Measurements from ENCODE around the gene INAFM1. TPM values are rescaled to one million over a fixed set of nuclear protein-coding genes. Genes with fewer than 3 reads are reported as not detected.
A peak's percentile ranks its signal among the peaks of the same experiment; 100 is the strongest.
"Not testable (repeated sequence)": the region's sequence is repeated elsewhere in the genome, so short reads cannot be mapped to it uniquely, and the experiment has no call there.

Gene INAFM1
- total RNA-seq, 1 experiment from 2014 or later: 0.80 TPM

- DNase-seq (ENCODE audit: low read depth): no peak
Observed at GRCh38 chr19:47267350-47267759, 7.3 kb upstream of the INAFM1 start.

GRCh38 chr19:47268028-47268427, 6.7 kb upstream of the INAFM1 start:
- no peak for DNase-seq (ENCODE audit: low read depth)

DNA sequence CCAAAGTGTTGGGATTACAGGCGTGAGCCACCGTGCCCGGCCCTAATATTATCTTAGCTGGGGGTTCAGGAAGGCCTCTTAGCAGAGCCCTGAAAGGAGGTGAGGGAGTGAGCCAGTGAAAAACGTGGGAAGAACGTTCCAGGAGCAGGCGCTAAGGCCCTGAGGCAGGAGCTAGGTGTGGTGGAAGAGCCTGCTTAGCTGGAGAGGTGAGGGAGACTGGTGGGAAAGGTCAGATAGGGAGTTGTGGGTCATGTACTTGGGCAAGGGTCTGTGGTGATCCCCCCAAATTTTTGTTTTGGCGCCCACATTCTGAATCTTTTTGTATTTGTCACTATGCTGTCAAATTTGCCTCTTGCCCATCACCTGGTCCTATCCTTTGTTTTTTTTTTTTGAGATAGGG, 5.1 kb upstream of the INAFM1 start:
- no peak for DNase-seq (ENCODE audit: low read depth)

DNA sequence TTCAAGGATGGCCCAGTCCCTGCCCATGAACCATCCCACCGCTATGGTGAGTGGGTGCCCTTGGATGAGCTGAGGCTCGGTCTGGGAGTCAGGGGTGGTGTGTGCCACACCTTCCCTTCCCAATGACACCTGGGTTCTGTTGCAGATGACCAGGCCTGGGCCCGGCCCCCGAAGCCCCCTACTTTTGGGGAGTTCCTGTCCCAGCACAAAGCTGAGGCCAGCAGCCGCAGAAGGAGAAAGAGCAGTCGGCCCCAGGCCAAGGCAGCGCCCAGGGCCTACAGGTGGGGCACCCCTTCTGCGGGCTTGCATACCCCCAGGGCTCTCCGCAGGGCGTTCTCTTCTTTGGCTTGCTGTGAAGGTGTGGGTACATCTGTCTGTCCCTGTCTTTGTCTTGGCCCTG, 4.3 kb upstream of the INAFM1 start:
- no peak for DNase-seq (ENCODE audit: low read depth)

DNA sequence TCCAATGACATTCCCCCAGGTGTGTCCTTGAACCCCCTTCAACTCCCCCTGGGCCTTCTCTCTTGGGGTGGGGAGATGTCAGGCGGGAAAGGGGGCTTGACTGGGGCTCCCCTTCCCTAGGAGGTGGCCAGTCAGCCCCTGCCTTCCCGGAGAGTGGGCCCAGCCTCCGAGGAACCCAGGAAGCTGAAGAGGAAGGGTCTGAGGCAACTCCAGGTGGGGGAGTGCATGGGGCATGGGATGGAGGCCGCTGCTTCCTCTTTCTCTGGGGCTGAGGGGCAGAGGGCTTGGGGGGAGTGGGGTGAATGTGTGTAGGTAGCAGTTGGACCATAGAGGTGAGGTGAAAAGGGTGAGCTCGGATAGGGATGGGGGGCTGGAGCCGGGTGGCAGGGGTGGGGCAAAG, 2.7 kb upstream of the INAFM1 start:
- DNase-seq (ENCODE audit: low read depth): no peak

DNA sequence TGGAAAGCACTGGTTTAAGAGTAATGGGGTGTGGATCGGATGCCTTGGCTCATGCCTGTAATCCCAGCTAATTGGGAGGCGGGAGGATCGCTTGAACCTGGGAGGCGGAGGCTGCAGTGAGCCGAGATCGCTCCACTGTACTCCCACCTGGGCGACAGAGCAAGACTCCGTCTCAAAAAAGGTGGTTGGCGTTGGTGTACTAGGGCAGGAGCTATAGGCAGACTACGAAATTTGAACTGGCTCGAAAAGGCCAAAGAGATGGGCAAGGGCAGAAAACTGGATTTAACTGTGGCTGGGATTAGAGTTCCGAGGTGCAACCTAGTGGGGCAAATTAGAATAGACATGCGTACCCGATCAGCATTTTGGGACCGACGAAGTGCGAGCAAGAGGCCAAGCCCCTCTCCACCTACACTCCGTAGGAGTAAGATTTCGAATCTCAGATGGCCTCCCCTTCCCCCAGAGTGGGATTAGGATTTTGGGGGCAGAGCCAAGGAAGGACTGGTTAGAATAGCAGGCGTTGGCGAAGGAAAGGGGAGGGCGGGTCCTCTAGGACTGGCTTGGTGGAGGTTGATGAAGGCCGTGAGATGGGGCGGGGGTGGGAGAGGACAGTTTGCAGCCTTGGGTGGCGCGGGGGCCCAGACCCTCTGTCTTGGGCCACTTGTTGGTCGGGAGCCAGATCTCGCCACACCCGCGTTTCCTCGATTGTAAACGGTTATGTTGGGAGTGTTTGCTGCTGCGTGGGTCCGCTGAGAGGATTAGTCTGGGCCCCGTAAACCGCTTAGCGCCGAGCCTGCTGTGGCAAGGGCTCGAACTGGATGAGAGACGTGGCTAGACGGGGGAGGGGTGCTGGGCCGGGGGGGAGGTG, 2.0 kb upstream of the INAFM1 start:
- no peak for DNase-seq (ENCODE audit: low read depth)

GRCh38 chr19:47273313-47274070, 1.2 kb upstream of the INAFM1 start:
- peak; percentile 89 for DNase-seq (ENCODE audit: low read depth)

- no peak for DNase-seq (ENCODE audit: low read depth)
Observed at GRCh38 chr19:47274891-47275761, 441 bp downstream of the INAFM1 start.

- DNase-seq (ENCODE audit: low read depth): no peak
Observed at GRCh38 chr19:47275791-47276461, 1.2 kb downstream of the INAFM1 start.

DNA sequence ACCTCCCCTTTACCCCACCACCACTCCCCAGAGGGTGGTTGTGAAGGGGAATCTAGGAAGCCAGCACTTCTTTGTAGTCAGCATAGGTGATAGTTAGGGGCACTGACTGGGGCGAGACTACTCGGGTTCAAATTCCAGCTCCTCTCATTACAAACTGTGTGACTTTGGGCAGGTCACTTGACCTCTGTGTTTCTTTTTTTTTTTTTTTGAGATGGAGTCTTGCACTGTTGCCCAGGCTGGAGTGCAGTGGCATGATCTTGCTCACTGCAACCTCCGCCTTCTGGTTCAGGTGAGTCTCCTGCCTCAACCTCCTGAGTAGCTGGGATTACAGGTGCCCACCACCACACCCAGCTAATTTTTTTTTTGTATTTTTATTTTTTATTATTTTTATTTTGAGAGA, 1.8 kb downstream of the INAFM1 start:
- DNase-seq (ENCODE audit: low read depth): not testable (repeated sequence)

- no peak for DNase-seq (ENCODE audit: low read depth)
Observed at GRCh38 chr19:47280183-47280797, 5.6 kb downstream of the INAFM1 start.

GRCh38 chr19:47283405-47284059, 8.8 kb downstream of the INAFM1 start:
- no peak for DNase-seq (ENCODE audit: low read depth)

DNA sequence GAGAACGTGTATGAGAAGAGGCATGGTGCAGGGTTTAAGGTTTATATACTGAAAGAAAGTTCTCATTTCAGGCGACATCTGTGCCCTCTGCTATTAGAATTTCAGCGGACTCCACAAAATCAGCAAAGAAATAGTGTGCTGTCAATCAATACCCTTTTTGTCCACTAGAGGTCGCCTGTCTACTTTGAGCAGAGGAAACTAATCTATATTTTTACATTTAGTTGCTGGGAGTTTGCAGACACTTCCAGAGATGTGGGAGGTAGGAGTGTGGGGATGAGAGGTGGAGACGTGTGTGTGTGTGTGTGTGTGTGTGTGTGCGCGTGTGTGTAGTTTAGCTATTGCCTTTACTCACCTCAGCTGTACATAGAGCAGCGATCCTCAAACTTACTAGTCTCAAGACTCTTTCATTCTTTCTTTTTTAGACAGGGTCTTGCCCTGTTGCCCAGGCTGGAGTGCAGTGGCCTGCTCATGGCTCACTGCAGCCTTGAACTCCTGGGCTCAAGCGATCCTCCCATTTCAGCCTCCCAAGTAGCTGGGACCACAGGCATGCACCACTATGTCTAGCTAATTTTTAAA, 9.7 kb downstream of the INAFM1 start:
- DNase-seq (ENCODE audit: low read depth): peak; percentile 54

DNA sequence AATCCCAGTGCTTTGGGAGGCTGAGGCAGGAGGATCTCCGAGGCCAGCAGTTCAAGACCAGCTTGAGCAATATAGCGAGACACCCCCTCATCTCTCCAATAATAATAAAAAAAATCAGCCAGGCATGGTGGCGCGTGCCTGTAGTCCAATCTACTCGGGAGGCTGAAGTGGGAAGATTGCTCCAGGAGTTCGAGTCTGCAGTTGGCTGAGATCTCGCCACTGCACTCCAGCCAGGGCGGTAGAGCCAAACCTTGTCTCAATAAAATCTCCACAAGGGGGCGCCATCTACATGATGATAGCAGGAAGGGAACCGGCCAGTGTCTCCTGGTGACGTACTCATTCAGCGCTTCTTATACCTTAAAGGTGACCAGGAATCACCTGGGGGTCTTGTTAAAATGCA, 21.4 kb downstream of the INAFM1 start:
- peak; percentile 69 for DNase-seq (ENCODE audit: low read depth)

DNA sequence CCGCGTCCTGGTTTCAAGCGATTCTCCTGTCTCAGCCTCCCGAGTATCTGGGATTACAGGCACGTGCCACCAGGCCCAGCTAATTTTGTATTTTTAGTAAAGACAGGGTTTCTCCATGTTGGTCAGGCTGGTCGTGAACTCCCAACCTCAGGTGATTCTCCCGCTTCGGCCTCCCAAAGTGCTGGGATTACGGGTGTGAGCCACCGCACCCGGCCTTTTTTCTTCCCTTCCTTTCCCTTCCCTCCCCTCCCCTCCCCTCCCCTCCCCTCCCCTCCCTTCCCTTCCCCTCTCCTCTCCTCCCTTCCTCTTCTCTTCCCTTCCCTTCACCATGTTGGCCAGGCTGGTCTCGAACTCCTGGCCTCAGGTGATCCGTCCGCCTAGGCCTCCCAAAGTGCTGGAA, 26.2 kb downstream of the INAFM1 start:
- not testable (repeated sequence) for DNase-seq (ENCODE audit: low read depth)

DNA sequence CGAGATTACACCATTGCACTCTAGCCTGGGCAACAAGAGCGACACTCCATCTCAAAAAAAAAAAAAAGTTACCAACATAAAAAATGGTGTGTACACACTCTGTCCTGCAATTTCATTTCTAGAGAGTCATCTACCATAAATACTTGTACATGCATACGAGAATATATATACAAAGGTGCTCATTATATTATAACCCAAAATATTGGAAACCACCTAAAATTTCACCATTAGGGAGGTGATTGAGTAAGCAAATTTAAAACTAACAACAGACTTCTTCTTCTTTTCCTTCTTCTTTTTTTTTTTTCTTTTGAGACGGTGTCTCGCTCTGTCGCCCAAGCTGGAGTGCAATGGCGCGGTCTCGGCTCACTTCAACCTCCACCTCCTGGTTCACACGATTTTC, 27.6 kb downstream of the INAFM1 start:
- DNase-seq (ENCODE audit: low read depth): no peak

DNA sequence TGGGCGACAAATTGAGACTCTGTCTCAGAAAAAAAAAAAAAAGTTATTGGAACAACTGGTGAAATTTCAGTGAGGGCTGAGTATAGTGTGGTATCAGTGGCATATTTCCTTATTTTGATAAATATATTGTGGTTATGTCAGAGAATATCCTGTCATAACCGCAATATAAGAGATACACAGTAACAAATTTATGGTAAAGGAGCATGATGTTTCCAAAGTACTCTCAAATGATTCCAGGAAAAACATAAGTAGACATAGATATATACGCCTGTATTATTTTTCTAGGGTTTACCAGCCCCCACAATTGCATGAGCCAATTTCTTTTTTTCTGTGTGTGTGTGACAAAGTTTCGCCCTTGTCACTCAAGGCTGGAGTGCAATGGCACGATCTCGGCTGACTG, 29.3 kb downstream of the INAFM1 start:
- DNase-seq (ENCODE audit: low read depth): no peak

DNA sequence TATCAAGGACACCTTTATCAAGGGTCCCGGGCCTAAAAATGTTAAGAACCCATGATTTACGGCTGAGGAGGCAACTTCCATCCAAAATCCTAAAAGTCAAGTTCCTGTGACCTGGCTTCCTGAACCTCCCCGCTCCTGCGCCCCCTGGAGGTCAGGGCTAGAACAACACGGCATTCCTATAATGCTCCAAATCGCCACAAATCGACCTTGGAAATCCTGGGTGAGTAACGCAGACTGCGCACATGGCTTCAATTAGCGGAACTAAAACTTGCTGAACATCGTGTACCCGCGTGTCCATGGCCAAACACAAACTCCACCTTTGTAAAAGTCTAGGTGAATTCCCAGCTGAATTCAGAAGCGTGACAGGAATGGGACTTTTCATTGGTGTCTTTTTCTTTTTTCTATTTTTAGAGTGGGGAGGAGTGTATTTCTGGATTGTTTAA, 30.6 kb downstream of the INAFM1 start:
- DNase-seq (ENCODE audit: low read depth): peak; percentile 80

DNA sequence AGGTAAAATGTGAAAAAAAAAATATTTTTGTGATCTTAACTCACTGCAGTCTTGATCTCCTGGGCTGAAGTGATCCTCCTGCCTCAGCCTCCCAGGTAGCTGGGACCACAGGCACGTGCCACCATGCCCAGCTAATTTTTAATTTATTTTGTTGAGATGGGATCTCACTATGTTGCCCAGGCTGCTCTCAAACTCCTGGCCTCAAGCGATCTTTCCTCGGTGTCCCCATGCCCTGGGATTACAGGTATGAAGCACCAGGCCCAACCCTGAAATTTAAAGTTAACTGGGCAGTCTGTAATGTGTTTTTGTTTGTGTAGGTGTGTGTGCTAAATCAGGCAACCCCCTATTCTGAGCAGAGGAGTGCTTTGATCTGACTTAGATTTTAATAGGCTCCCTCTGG, 31.6 kb downstream of the INAFM1 start:
- no peak for DNase-seq (ENCODE audit: low read depth)

GRCh38 chr19:47309038-47309437, 34.4 kb downstream of the INAFM1 start:
- peak; percentile 48 for DNase-seq (ENCODE audit: low read depth)
